ENCODE data around the gene CES4A.
A peak's percentile ranks its signal among the peaks of the same experiment; 100 is the strongest.
"Not testable (repeated sequence)": the region's sequence is repeated elsewhere in the genome, so short reads cannot be mapped to it uniquely, and the experiment has no call there.

The CES4A gene

GRCh38 chr16:66988197-66988788 lies at the start of gene CES4A:
TSS of gene CES4A (plus strand) at chr16:66988589. CDS start at chr16:66988773, 184 bp downstream.
- DNase-seq: no peak

GRCh38 chr16:66939366-66939765 lies 49.0 kb upstream of the CES4A start:
- DNase-seq: no peak

- no peak for DNase-seq
These were observed 48.2 kb upstream of the CES4A start for GRCh38 chr16:66940236-66940635.

- no peak for DNase-seq
These were observed 45.4 kb upstream of the CES4A start for GRCh38 chr16:66942981-66943380.

- no peak for DNase-seq
These were observed 44.8 kb upstream of the CES4A start for GRCh38 chr16:66943426-66944053.

- no peak for DNase-seq
These were observed 44.3 kb upstream of the CES4A start for GRCh38 chr16:66944054-66944441.

- DNase-seq: not testable (repeated sequence)
These were observed 43.4 kb upstream of the CES4A start for GRCh38 chr16:66944971-66945370.

GRCh38 chr16:66945939-66946338 lies 42.5 kb upstream of the CES4A start:
- DNase-seq: no peak

GRCh38 chr16:66946541-66946940 lies 41.8 kb upstream of the CES4A start:
- DNase-seq: no peak

- no peak for DNase-seq
These were observed 41.5 kb upstream of the CES4A start for GRCh38 chr16:66946974-66947301.

- peak; percentile 43 for DNase-seq
These were observed 40.9 kb upstream of the CES4A start for GRCh38 chr16:66947302-66948065.

GRCh38 chr16:66948134-66948836 lies 40.1 kb upstream of the CES4A start:
- DNase-seq: no peak

- DNase-seq: no peak
These were observed 39.6 kb upstream of the CES4A start for GRCh38 chr16:66948837-66949225.

GRCh38 chr16:66949472-66949871 lies 38.9 kb upstream of the CES4A start:
- DNase-seq: no peak

GRCh38 chr16:66950437-66950836 lies 38.0 kb upstream of the CES4A start:
- no peak for DNase-seq

- DNase-seq: no peak
These were observed 37.2 kb upstream of the CES4A start for GRCh38 chr16:66950971-66951790.

- DNase-seq: no peak
These were observed 35.8 kb upstream of the CES4A start for GRCh38 chr16:66952430-66953110.

- no peak for DNase-seq
These were observed 34.8 kb upstream of the CES4A start for GRCh38 chr16:66953462-66954096.

- peak; percentile 45 for DNase-seq
These were observed 34.2 kb upstream of the CES4A start for GRCh38 chr16:66954097-66954659.

GRCh38 chr16:66955363-66956153 lies 32.8 kb upstream of the CES4A start:
- DNase-seq: not testable (repeated sequence)

- DNase-seq: not testable (repeated sequence)
These were observed 32.3 kb upstream of the CES4A start for GRCh38 chr16:66956154-66956457.

Measured in NCI-H2107 (cell line).